HepG2 (cell line): ENCODE results near the gene RTN4.

Source experiments
- CBFB ChIP-seq: sonication (generic); formaldehyde crosslinking; IDR thresholded peaks from 2 replicates; pipeline ENCODE4 v1.4.0; 2020; ENCODE audit warnings: missing genetic modification reagents
- POLR2A ChIP-seq, 2 experiments: IDR thresholded peaks; 2 replicates each; pipeline ENCODE4 v1.6.1; 2011; ENCODE audit warnings: low read depth in 2 of 2, low read length in 2 of 2, mild to moderate bottlenecking in 1 of 2, moderate library complexity in 1 of 2; ENCODE audit not compliant: insufficient read depth in 1 of 2
- ZBTB3 ChIP-seq: sonication (generic); formaldehyde crosslinking; IDR thresholded peaks from 2 replicates; pipeline ENCODE4 v1.4.0; 2020; ENCODE audit warnings: low read depth, mild to moderate bottlenecking, moderate library complexity, missing genetic modification reagents, borderline replicate concordance
- ZNF652 ChIP-seq: IDR thresholded peaks from 2 replicates; pipeline ENCODE4 v1.6.1; 2016; ENCODE audit warnings: low read depth, borderline replicate concordance
- TF ChIP-seq, protein P1 (sequence below): sonication (generic); formaldehyde crosslinking; IDR thresholded peaks from 2 replicates; pipeline ENCODE4 v1.5.0; 2020; ENCODE audit warnings: mild to moderate bottlenecking, missing genetic modification reagents, moderate library complexity
- TF ChIP-seq, protein P2 (sequence below): sonication (generic); formaldehyde crosslinking; IDR thresholded peaks from 2 replicates; pipeline ENCODE4 v1.4.0; 2020; ENCODE audit warnings: mild to moderate bottlenecking, missing genetic modification reagents

DNA sequence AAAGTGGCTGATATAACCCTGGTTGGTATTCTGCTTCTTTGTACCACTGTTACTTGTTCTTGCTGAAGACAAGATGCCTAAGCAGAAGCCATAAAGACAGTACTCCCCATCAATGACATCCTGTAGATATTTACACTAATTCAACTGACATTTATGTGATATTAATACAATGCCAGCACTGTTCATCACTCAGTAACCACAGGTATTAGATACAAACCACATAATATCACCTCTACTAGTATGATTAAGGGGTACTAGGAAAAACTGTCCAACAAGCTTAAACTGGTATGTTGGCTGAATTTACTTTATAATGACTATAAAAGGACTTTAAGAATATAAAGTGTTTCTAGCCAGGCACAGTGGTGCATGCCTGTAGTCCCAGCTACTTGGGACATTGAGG lies 65.8 kb downstream of the RTN4 start:
- no peak for TF ChIP-seq POLR2A (IDR thresholded peaks at IDR 0.05; ENCODE audit: insufficient read depth in 1 of 2, low read depth in 2 of 2, low read length in 2 of 2)
- TF ChIP-seq ZBTB3 (CRISPR knock-in tag): no peak
- TF ChIP-seq, protein P1, sequence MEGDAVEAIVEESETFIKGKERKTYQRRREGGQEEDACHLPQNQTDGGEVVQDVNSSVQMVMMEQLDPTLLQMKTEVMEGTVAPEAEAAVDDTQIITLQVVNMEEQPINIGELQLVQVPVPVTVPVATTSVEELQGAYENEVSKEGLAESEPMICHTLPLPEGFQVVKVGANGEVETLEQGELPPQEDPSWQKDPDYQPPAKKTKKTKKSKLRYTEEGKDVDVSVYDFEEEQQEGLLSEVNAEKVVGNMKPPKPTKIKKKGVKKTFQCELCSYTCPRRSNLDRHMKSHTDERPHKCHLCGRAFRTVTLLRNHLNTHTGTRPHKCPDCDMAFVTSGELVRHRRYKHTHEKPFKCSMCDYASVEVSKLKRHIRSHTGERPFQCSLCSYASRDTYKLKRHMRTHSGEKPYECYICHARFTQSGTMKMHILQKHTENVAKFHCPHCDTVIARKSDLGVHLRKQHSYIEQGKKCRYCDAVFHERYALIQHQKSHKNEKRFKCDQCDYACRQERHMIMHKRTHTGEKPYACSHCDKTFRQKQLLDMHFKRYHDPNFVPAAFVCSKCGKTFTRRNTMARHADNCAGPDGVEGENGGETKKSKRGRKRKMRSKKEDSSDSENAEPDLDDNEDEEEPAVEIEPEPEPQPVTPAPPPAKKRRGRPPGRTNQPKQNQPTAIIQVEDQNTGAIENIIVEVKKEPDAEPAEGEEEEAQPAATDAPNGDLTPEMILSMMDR (CRISPR knock-in tag): no peak
- TF ChIP-seq ZNF652 (CRISPR knock-in tag): no peak
- TF ChIP-seq, protein P2, sequence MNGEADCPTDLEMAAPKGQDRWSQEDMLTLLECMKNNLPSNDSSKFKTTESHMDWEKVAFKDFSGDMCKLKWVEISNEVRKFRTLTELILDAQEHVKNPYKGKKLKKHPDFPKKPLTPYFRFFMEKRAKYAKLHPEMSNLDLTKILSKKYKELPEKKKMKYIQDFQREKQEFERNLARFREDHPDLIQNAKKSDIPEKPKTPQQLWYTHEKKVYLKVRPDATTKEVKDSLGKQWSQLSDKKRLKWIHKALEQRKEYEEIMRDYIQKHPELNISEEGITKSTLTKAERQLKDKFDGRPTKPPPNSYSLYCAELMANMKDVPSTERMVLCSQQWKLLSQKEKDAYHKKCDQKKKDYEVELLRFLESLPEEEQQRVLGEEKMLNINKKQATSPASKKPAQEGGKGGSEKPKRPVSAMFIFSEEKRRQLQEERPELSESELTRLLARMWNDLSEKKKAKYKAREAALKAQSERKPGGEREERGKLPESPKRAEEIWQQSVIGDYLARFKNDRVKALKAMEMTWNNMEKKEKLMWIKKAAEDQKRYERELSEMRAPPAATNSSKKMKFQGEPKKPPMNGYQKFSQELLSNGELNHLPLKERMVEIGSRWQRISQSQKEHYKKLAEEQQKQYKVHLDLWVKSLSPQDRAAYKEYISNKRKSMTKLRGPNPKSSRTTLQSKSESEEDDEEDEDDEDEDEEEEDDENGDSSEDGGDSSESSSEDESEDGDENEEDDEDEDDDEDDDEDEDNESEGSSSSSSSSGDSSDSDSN: no peak
- no peak for TF ChIP-seq CBFB (CRISPR knock-in tag)
